Right lobe of liver (tissue), 6 donors: ENCODE results near the gene MBP. TPM values are rescaled to one million over a fixed set of nuclear protein-coding genes. Genes with fewer than 3 reads are reported as not detected.

Experiments
- ATAC-seq, 4 donors: fragments of 200-7000 bp; cut with Tn5 transposase; one replicate each; pipeline ENCODE4 v1.9.1; 2020; ENCODE audit warnings: mild to moderate bottlenecking in 4 of 4, moderate library complexity in 4 of 4
- DNase-seq, 3 donors: peaks; one replicate each; pipeline ENCODE4 v3.0.0-alpha.2; 2020
- H3K27ac ChIP-seq, 3 donors: fragments of 200-600 bp; one replicate each; pipeline ENCODE4 v1.8.0; 2022
- H3K27me3 ChIP-seq, 2 donors: fragments of 200-600 bp; one replicate each; pipeline ENCODE4 v1.8.0; 2022
- H3K36me3 ChIP-seq, 4 donors: fragments of 200-600 bp; sonication (generic) in 1 of 4; one replicate each; pipeline versions ENCODE4 v1.5.1 to v1.8.0; 2017 to 2022; ENCODE audit warnings: control low read depth in 1 of 4
- H3K4me1 ChIP-seq, 4 donors: fragments of 200-600 bp; sonication (generic) in 1 of 4; one replicate each; pipeline versions ENCODE4 v1.5.1 to v1.8.0; 2017 to 2022; ENCODE audit warnings: control low read depth in 1 of 4
- H3K4me3 ChIP-seq, 3 donors: fragments of 200-600 bp; one replicate each; pipeline ENCODE4 v1.8.0; 2022
- H3K9me3 ChIP-seq, 4 donors: fragments of 200-600 bp; sonication (generic) in 1 of 4; one replicate each; pipeline versions ENCODE4 v1.5.1 to v1.8.0; 2017 to 2022; ENCODE audit warnings: control low read depth in 1 of 4
- CTCF ChIP-seq, 4 donors: fragments of 200-600 bp in 3 of 4; fragments of 450-650 bp in 1 of 4; IDR thresholded peaks; one replicate each; pipeline versions ENCODE4 v1.5.1 to v1.8.0; 2016 to 2022; ENCODE audit warnings: antibody characterized with exemption in 4 of 4, mild to moderate bottlenecking in 2 of 4
- POLR2A ChIP-seq: fragments of 450-650 bp; IDR thresholded peaks from one replicate; pipeline ENCODE4 v1.6.1; 2017; ENCODE audit warnings: antibody characterized with exemption, mild to moderate bottlenecking
- WGBS: methylation state at CpG from one replicate; pipeline ENCODE4 v1.1.6; 2018; ENCODE audit warnings: low coverage, low lambda C conversion rate; ENCODE audit not compliant: insufficient coverage; ENCODE audit errors: missing lambda C conversion rate; 5-methylcytosine and 5-hydroxymethylcytosine counted together
- intact Hi-C, 2 donors: fragments of 100-400 bp; cut with DNase I; formaldehyde crosslinking; loops; one replicate each; pipeline versions ENCODE4 v1.11.2 to v1.14.1; 2022
- total RNA-seq, 6 experiments: library from RNA; depleted of rRNA in 2 of 6; stranded (reverse); fragments of >200 nt in 2 of 6; fragmentation: NEBNext Ultra II Directional in 3 of 6; extraction: Animal tissue kit (Norgen Biotek cat#: 25700) in 3 of 6; gene quantifications; one replicate each; pipeline versions ENCODE4 v1.1.0 to v1.2.4, GENCODE V29; 2016 to 2023
- donor health status: DM: no; HTN: yes; CAD: no.
- donor health status: DM: no; HTN: no; CAD: no.
- donor health status: DM: no; HTN: no; CAD: no.
- donor health status: DM: no; HTN: yes; CAD: no.
- donor health status: DM: no; HTN: yes; CAD: no.

MBP gene
- total RNA-seq, 6 experiments from 2014 or later = 24.0 to 40.8 (median 27.6) TPM

DNA sequence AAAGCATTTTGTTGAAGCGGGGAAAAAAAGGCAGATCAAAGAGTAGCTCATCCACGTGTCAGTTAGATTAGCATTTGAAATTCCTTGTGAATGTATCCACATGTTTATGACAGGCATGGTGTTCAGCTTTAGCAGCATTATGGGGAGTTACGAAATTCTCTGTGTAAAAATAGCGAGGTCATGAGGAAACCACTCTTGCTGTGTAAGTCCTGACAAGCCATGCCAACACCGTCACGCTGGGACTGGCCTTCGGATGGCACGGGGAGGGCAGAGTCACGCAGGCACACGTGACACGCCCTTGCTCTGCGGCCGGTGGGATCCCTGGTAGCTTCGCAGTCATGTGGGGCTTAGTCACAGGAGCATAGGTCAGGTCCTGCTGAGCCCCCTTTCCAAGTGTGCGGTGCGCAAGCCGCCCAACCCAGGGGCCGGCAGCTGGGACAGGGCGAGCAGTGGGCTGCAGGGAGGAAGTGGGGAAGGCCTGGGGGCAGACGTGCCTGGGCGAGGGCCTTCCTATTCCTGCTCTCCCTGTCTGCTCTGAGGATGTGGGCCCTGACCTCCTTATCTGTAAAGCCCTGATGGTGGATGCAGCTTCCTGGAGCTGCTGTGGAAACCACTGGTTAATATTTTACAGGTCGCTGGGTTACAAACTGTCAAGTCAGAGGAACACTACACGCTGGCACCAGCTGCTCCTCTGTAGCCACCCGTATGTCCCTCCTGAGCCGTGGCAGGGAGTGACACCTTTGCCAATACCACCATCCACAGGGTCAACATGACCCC is 18.0 kb downstream of the MBP start:
- Histone ChIP-seq H3K27me3 (no peaks in the 10 kb centered on the region), H3K9me3 (no peaks in the 10 kb centered on the region), H3K4me1 (peaks cover 0 to 36% (median 19%) of the 10 kb centered on the region in 4 donors), H3K4me3 (peak overlapping the region in 2 of 3 donors; percentile 17 to 37), H3K27ac (peak overlapping the region; percentile 90 to 98 (median 97)), H3K36me3 (no peaks in the 10 kb centered on the region)
- ATAC-seq = peak; percentile 76 to 92 (median 84)
- DNase-seq = peak; percentile 95 to 96 (median 95)
- TF ChIP-seq CTCF (IDR thresholded peaks at IDR 0.05) = no peak
- peak; percentile 50 for TF ChIP-seq POLR2A
- intact Hi-C loops = no loop called here
- under 1% methylated on average over 16 of the region's 25 CpGs for WGBS

GRCh38 chr18:77114152-77114414 is 18.5 kb downstream of the MBP start:
- TF ChIP-seq POLR2A (no peak), CTCF (IDR thresholded peaks at IDR 0.05) (no peak)
- H3K27me3 ChIP-seq = no peaks in the 10 kb centered on the region
- H3K9me3 ChIP-seq = no peaks in the 10 kb centered on the region
- no peaks in the 10 kb centered on the region for H3K36me3 ChIP-seq
- H3K4me3 ChIP-seq = no peak overlapping the region
- intact Hi-C loops = no loop called here
- 23% methylated on average over 2 of the region's 2 CpGs for WGBS
- no peak for DNase-seq
- no peak for ATAC-seq
- peak overlapping the region; percentile 90 to 98 (median 97) for H3K27ac ChIP-seq
- H3K4me1 ChIP-seq = peaks cover 0 to 36% (median 19%) of the 10 kb centered on the region in 4 donors

- TF ChIP-seq POLR2A (no peak), CTCF (IDR thresholded peaks at IDR 0.05) (no peak)
- no peak for ATAC-seq
- Histone ChIP-seq H3K4me3 (no peak overlapping the region), H3K27ac (peak overlapping the region; percentile 90 to 98 (median 97)), H3K4me1 (peaks cover 0 to 36% (median 19%) of the 10 kb centered on the region in 4 donors), H3K27me3 (no peaks in the 10 kb centered on the region), H3K36me3 (no peaks in the 10 kb centered on the region), H3K9me3 (no peaks in the 10 kb centered on the region)
- peak in 1 of 3 donors; percentile 43 for DNase-seq
- WGBS = 78% methylated on average over 6 of the region's 15 CpGs
- intact Hi-C loops = no loop called here
Observed at GRCh38 chr18:77113361-77114151, 19.0 kb downstream of the MBP start.

DNA sequence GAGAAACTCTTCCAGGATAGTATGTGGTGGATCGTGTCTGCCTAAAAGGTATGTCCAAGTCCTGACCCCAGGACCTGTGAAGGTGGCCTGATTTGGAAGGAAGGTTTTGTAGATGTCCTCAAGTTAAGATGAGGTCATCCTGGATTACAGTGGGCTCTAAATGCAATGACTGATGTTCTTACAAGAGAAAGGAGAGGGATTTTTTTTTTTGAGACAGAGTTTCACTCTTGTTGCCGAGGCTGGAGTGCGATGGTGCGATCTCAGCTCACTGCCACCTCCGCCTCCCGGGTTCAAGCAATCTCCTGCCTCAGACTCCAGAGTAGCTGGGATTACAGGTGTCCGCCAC is 19.9 kb downstream of the MBP start:
- Histone ChIP-seq H3K4me1 (peaks cover 0 to 36% (median 19%) of the 10 kb centered on the region in 4 donors), H3K27me3 (no peaks in the 10 kb centered on the region), H3K36me3 (no peaks in the 10 kb centered on the region), H3K9me3 (no peaks in the 10 kb centered on the region), H3K27ac (peak overlapping the region in 1 of 3 donors; percentile 90), H3K4me3 (no peak overlapping the region)
- DNase-seq (no peak), ATAC-seq (no peak)
- TF ChIP-seq POLR2A = no peak
- no peak for TF ChIP-seq CTCF (IDR thresholded peaks at IDR 0.05)
- intact Hi-C loops = no loop called here
- WGBS = 90% methylated on average over 2 of the region's 7 CpGs
